GM18502 (cell line): Measurements from ENCODE around the gene CSGALNACT2.
"Not testable (repeated sequence)": the region's sequence is repeated elsewhere in the genome, so short reads cannot be mapped to it uniquely, and the experiment has no call there.

Source experiments
- ATAC-seq: cut with Tn5 transposase; IDR thresholded peaks from one replicate; pipeline ENCODE4 v1.9.1; 2021; ENCODE audit warnings: mild to moderate bottlenecking; ENCODE audit not compliant: unreplicated experiment, poor library complexity

The CSGALNACT2 gene, protein sequence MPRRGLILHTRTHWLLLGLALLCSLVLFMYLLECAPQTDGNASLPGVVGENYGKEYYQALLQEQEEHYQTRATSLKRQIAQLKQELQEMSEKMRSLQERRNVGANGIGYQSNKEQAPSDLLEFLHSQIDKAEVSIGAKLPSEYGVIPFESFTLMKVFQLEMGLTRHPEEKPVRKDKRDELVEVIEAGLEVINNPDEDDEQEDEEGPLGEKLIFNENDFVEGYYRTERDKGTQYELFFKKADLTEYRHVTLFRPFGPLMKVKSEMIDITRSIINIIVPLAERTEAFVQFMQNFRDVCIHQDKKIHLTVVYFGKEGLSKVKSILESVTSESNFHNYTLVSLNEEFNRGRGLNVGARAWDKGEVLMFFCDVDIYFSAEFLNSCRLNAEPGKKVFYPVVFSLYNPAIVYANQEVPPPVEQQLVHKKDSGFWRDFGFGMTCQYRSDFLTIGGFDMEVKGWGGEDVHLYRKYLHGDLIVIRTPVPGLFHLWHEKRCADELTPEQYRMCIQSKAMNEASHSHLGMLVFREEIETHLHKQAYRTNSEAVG

DNA sequence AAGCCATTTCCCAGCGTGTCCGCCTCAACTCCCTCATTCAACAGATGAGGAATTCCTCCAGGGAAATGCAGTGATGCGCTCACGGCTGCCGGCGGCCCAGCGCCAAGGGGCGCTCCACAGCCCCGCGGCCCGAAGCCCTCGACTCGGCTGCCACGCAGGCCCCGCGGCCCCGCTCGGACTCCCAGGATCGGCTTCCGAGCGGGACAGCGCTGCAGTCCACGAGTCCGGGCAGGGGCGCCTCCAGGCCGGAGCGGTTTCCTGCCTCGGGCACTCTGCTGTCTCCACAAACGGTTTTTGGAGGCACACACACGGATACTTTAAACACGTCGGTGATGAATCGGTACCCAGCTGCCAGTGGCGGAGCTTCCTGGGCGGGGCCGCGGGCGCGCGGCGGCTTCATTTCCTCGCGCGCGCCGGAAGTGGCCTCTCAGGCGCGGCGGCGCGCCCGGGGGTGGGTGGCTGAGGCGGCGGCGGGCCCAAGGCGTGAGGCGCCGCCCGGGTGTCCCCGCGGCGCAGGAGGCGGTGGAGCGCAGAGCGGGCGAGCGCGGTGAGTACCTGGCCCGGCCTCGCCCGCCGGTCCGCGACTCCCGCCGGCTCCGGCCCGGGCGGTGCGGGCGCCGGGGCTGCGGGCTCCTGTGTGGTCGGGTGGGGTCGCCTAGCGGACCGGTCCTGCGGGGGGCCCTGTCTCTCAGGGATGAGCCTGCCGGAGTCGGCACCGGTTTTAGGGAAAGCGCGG is at the start of gene CSGALNACT2:
Gene CSGALNACT2 (plus strand): TSS at position 425 of the 736 bp plus-strand sequence. CDS start 16,705 bp downstream, outside the sequence.
- ATAC-seq = peak; percentile 67

DNA sequence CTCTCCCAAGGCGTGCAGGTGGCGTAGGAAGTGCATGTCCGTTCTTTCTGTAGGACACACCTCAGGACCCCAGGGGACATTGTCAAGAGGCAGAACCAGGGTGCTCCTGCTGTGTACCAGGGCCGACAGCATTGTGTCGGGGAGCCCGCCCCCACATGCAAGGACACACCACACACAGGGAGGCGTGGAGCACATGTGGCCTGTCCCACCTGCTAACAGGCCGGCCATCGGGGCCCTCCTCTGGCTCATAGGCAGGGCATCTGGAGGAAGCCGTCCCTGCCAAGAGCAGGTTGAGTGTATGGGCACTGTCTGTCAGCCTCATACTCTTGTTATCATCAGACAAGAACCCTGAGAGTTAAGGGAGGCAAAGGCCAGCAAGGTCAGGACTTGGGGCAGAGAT is 48.7 kb upstream of the CSGALNACT2 start:
- no peak for ATAC-seq

DNA sequence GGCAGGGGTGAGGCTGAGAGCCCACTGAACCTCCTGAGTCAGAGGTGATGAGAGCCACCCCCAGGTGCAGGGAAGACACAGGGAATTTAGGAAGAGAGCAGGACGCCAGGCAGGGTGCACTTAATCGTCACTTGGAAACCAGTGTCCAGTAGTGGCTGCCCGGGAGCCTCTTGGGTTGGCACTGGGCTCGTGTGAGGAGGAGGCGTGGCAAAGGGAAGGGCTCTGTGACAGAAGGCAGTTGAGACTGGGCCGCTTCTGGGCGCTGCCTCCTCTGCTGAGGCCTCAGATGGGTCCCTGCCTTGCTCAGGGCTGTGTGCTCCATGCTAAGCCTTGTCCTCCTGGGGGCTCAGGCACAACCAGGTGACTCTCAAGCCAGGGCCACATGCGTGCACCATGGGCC is 48.1 kb upstream of the CSGALNACT2 start:
- ATAC-seq = no peak

DNA sequence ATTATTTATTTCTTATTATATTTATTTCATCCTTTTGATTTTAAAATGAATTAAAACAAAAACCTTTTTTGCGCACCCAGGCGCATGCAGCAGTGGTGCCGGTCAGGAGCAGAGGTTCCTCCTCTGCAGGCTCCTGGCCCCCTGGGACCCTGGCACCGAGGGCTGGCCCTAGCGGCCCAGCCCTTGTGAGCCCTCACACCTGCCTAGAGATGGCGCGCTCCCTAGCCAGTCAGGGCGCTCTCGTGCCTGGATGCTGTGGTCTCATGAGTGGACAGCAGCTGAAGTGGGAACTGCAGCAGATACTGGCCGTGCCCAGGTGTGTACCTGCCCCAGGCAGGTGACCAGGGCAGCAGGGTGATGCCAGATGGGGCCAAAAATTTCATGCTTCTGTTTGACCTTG is 47.6 kb upstream of the CSGALNACT2 start:
- ATAC-seq = no peak

DNA sequence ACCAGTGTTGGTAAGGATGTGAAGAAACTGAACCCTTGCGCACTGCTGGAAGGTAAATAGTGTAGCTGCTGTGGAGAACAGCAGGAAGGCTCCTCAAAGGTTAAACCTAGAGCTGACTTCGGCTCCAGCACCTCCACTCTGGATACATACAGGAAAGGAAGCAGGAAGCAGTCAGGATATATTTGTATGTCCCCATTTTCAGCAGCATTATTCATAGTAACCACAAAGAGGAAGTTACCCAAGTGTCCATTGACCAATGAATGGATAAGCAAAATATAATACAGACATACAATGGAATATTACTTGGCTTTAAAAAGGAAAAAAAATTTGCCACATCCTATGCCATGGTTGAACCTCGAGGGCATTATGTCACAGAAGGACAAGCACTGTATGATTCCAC is 46.4 kb upstream of the CSGALNACT2 start:
- ATAC-seq = no peak

DNA sequence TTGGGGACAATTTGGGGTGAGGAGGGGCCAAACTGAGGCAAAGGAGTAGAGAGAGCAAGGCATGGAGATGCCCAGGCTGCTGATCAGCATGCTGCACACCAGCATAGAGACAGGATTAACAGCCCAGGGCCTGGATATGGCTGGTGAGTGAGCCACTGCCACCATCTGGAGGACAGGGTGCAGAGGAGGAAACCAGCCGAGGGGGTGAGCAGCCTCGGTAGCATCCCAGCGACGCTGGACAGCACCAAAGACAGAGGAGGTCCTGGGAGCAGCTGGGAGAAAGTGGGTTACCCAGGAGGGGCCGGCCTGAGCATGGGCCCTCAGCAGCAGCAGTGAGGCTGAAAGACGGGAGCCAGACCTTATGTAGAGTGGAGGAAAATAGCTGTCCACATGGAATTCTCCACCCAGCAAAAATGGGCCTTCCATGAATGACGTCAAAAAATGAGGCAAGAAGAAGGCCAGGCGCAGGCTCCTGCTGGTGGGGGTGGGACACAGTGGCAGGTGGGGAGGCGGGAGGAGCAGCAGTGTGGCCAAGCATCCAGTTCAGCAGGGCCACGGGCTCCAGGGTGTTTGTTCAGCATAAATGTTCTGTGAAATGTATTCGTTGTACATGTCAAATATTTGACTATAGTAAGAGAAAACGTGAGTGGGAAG is 44.7 kb upstream of the CSGALNACT2 start:
- ATAC-seq = no peak

DNA sequence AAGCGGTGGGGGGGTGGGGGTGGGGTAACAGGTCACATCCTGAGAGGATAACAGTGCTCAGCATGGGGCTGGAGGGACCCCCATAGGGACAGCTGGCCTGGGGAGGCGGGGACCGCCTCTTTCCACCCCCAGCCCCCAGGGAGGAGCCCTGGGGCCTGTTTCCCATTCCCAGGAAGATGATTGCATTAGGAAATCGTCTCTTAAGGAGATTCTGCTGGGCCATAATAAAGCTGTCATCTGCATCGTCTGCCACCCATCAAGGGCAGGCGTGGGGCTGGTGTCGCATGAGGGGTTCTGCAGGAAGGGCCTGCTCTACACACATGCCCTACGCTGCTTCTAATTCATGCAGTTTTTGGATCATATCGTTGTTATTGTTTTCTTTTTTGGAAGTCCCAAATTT is 44.2 kb upstream of the CSGALNACT2 start:
- no peak for ATAC-seq

DNA sequence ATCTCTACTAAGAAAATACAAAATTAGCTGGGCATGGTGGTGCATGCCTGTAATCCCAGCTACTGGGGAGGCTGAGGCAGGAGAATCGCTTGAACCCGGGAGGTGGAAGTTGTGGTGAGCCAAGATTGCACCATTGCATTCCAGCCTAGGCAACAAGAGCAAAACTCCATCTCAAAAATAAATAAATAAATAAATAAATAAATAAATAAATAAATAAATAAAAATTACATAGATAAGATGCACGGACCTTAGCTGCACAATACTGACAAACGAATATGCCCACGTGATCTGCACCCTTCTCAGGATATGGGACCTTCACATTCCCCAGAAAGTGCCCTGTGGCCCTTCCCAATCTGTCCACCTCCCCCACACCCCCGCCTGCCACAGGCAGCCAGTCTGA is 38.9 kb upstream of the CSGALNACT2 start:
- ATAC-seq = not testable (repeated sequence)

DNA sequence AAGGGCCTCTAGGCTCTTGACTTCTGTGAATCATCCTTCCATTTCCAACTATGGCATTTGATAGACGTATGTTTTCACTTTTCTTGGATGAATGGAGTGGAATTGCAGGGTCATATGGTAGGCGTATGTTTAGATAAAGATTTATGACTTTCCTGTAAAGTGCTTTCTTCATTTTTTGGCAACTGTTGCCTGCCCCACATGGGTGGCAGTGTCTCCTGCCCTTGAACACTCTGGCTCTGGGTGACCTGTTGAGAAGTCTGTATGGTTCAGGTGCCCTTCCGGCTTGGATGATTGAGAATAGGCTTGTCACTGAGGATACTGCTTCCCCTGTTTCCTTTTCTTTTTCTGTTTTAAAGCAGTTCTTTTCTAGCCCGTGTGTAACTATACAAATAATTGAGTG is 38.3 kb upstream of the CSGALNACT2 start:
- no peak for ATAC-seq

DNA sequence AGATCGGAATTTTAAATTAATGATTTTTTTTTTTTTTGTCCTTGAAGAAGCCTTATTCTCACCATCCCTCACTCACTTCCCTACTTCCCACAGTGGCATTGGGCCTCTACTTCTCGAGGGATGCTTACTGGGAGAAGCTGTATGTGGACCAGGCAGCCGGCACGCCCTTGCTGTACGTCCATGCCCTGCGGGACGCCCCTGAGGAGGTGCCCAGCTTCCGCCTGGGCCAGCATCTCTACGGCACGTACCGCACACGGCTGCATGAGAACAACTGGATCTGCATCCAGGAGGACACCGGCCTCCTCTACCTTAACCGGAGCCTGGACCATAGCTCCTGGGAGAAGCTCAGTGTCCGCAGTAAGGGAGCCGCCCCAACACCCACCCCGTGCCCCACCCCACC is 37.9 kb upstream of the CSGALNACT2 start:
- ATAC-seq = no peak

DNA sequence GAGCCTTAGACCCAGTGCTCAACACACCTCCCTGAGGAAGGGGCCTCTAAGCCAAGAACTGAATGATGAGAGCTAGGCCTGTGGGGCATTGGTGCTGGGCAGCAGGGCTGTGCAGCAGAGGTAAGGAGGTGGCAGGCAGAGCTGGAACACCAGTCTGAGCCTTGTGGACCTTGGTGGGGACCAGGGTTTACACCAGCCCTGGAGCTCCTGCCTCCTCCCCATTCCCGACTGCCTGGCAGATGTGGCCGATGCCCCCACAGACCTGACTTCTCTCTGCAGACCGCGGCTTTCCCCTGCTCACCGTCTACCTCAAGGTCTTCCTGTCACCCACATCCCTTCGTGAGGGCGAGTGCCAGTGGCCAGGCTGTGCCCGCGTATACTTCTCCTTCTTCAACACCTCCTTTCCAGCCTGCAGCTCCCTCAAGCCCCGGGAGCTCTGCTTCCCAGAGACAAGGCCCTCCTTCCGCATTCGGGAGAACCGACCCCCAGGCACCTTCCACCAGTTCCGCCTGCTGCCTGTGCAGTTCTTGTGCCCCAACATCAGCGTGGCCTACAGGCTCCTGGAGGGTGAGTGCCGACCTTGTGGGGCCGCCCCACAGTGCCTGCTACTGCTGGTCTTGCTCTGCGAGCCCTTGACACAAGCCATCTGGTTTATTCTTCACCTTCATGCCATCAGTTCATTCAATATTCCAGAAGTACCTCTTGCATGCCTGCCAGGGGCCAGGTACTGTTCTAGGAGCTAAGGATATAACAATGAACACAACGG is 36.0 kb upstream of the CSGALNACT2 start:
- ATAC-seq = no peak

DNA sequence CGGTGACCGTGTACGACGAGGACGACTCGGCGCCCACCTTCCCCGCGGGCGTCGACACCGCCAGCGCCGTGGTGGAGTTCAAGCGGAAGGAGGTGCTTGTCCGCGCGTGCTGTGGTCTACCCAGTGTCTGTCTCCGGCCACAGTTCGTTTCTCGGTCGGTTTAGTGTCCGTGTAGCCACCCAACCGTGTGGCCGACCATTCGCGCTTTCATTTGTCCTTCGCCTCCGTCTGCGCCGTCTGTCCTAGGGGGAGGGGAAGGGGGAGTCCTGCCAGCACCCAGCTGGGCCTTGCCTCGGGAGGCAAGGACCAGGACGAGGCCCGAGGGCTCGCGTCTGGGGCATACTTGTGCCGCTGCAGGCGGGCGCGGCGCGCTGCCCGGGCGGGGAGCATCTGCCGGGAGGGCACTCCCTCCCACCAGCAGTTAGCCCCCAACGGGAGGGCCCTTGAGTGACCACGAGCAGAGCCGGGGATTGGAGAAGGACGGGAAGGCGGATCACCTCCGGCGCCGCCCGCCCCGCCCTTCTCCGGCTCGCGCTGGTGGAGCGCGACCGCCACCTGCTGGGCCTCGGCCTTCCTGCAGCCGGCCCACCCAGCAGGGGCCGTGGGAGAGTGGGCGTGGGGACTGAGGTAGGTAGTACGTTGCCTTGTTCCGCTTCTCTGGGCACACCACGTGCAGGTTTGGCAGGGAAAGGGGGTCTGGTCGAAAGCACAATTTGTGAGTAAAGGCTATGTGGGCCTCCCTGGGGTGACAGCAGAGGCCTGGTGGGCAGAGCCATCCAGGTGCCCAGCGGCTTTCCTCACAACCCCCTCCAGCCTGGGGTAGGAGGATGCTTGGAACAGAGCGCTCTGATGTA is 32.9 kb upstream of the CSGALNACT2 start:
- peak; percentile 86 for ATAC-seq

DNA sequence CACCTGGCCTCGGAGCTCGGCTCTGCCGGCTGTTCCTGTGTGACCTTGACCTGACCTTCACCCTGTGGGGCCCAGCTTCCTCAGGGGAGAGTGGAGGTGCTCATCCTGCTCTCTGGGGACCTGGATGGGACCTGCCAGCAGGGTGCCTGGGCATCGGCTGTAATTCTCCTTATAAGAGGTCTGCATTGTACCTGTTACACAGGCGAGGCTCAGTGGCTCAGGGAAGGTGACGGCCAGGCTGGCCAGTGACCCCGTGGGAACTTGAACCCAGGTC is 32.4 kb upstream of the CSGALNACT2 start:
- no peak for ATAC-seq

DNA sequence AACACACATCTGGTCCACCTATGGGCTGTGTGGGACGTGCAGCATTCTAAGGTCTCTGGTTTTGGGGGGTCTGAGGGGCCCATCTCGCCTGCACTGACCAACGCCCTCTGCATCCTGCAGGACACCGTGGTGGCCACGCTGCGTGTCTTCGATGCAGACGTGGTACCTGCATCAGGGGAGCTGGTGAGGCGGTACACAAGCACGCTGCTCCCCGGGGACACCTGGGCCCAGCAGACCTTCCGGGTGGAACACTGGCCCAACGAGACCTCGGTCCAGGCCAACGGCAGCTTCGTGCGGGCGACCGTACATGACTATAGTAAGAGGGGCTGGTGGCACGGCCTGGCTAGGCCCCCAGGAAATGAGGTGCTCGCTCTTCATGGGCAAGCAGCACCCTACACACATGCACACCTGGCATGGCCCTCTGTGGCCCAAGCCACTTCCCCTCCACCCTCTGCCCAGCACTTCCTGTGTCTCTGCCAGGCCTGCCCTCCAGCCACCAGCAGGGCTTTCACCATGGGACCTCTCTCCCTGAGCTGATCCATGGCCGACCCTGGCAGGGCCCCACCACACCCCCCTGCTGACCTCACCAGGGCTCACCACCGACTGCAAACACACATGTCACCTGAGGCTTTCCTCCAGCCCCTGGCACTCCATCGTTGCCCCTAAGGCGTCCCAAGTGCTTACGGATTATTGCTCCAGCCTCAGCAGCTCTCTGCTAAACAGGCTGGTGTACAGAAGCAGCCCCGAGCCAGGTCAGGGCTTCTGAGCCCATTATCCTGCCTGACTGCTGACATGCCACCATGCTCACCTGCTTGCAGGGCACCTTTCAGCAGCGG is 31.8 kb upstream of the CSGALNACT2 start:
- ATAC-seq = no peak

DNA sequence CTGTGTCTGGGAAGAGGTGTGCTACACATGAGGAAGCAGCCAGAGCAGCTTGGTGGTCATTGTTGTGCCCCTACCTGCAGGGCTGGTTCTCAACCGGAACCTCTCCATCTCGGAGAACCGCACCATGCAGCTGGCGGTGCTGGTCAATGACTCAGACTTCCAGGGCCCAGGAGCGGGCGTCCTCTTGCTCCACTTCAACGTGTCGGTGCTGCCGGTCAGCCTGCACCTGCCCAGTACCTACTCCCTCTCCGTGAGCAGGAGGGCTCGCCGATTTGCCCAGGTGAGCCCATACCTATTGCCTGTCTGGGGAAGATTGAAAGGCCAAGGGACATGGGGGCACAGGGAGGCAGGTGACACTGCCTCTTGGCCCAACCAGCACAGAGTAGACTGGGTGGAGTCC is 29.3 kb upstream of the CSGALNACT2 start:
- no peak for ATAC-seq

DNA sequence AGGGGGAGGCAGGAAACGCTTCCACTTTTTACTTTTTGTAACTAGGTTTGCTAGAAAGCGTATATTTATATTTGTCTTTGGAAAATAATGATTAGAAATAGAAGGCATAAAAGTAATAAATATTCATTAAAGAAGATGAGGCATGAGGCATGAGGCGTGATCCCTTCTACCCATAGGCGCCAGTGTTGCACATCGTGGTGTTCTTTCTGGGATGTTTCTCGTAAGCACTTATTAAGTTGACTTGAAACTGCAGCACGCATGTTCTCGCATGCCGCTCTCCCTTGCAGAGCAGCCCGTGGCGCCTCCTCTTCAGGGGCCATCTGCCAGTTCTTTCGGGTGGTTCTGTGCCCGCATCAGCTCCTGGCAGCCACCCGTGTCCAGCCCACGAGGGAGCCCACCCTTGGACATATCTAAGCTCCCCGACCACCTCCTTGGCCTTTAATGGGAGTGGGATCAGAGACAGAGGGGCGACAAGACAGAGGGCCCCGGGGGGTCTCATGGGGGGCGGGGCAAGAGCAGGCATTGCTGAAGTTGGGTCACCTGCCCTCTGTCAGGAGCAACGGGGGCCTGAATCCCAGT is 28.5 kb upstream of the CSGALNACT2 start:
- no peak for ATAC-seq

DNA sequence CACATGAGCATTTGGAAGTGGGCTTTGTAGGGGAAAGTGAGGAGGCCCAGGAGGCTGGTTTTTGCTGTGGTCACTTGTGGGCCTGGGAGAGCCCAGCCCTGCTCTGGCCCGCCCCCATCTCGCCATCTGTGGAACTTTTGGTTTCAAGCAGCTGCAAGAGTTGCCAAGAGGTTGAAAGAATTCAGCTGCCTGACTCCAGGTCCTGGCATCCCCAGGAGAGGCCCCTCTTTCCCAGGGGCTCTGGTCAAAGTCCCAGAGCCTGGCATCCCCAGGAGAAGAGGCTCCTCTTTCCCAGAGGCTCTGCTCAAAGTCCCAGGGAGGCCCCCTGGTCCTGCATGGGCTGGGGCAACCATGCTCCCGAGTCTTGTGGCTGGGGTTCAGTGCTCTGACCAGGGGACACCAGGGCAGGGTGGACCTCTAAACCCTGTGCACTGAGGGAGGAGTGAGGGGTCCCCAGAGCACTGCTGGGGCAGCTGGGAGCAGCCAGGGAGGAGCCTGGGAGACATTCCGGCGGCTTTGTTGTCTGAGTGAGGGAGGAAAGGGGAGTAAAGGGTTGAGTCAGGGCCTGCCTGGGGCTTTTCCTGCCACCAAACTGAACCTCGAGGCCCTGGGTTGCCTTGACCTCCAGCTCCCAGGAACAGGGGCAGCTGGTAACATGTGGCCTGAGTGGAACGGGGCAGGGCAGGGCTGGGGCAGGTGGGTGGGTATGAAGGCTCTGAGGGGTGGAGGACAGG is 27.7 kb upstream of the CSGALNACT2 start:
- peak; percentile 73 for ATAC-seq

DNA sequence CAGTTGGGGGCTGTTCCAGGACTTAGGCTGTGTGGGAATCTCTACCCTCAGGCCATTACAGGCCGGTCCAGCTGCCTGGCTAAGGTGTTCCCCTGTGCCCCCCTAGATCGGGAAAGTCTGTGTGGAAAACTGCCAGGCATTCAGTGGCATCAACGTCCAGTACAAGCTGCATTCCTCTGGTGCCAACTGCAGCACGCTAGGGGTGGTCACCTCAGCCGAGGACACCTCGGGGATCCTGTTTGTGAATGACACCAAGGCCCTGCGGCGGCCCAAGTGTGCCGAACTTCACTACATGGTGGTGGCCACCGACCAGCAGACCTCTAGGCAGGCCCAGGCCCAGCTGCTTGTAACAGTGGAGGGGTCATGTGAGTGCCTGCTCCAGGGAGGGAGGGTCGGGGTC is 27.1 kb upstream of the CSGALNACT2 start:
- ATAC-seq = no peak
